ENCODE data around the gene DDX25.

The DDX25 gene

GRCh38 chr11:125974284-125974683 lies 70.0 kb downstream of the DDX25 start:
- no peak for DNase-seq

GRCh38 chr11:125975634-125976033 lies 71.3 kb downstream of the DDX25 start:
- DNase-seq, result no peak

- DNase-seq, result no peak
These were observed 71.8 kb downstream of the DDX25 start for GRCh38 chr11:125976156-125976555.

- no peak for DNase-seq
These were observed 73.0 kb downstream of the DDX25 start for GRCh38 chr11:125977333-125977732.

- DNase-seq, result no peak
These were observed 73.9 kb downstream of the DDX25 start for GRCh38 chr11:125978181-125978716.

Measured in hypothalamus (tissue), 51 donors.